IgD-negative memory B cell (primary cell): ENCODE data around the gene CHKB. TPM values are rescaled to one million over a fixed set of nuclear protein-coding genes. Genes with fewer than 3 reads are reported as not detected.

Experiments used
- H3K27ac Mint-ChIP-seq, 3 donors: one replicate each; pipeline ENCODE4 v1.8.0; 2020 to 2022; ENCODE audit warnings: mild to moderate bottlenecking in 3 of 3, mixed read lengths in 3 of 3, moderate library complexity in 1 of 3
- H3K27me3 Mint-ChIP-seq: one replicate; pipeline ENCODE4 v1.8.0; 2021; ENCODE audit warnings: mixed read lengths
- H3K36me3 Mint-ChIP-seq: one replicate; pipeline ENCODE4 v1.8.0; 2020; ENCODE audit warnings: mild to moderate bottlenecking, mixed read lengths
- H3K4me1 Mint-ChIP-seq, 3 donors: one replicate each; pipeline ENCODE4 v1.8.0; 2020 to 2022; ENCODE audit warnings: mixed read lengths in 3 of 3, mild to moderate bottlenecking in 1 of 3
- H3K4me3 Mint-ChIP-seq, 4 donors: one replicate each; pipeline ENCODE4 v1.8.0; 2020 to 2022; ENCODE audit warnings: mild to moderate bottlenecking in 4 of 4, mixed read lengths in 4 of 4, moderate library complexity in 3 of 4
- H3K9me3 Mint-ChIP-seq, 3 donors: one replicate each; pipeline ENCODE4 v1.8.0; 2020 to 2021; ENCODE audit warnings: mixed read lengths in 3 of 3, mild to moderate bottlenecking in 1 of 3
- polyA plus RNA-seq: library from polyadenylated mRNA; unstranded; fragments of 300-500 nt; fragmentation: Illumina TruSeq; gene quantifications from one replicate; pipeline ENCODE4 v1.2.3, GENCODE V29; 2021

The CHKB gene
- polyA plus RNA-seq, 1 donor from 2014 or later, result 38.6 TPM

GRCh38 chr22:50595189-50595588 lies 12.5 kb upstream of the CHKB start:
- peaks cover 0 to 3% (median 0%) of the 10 kb centered on the region in 3 donors for H3K4me1 Mint-ChIP-seq
- H3K9me3 Mint-ChIP-seq, result peaks cover 0 to 1% (median 0%) of the 10 kb centered on the region in 3 donors
- no peak overlapping the region for H3K27ac Mint-ChIP-seq
- peaks cover 6% of the 10 kb centered on the region for H3K36me3 Mint-ChIP-seq
- no peak overlapping the region for H3K4me3 Mint-ChIP-seq
- peaks cover 7% of the 10 kb centered on the region for H3K27me3 Mint-ChIP-seq

- Mint-ChIP-seq H3K27me3 (peaks cover 1% of the 10 kb centered on the region), H3K4me1 (peaks cover 4 to 5% (median 5%) of the 10 kb centered on the region in 3 donors), H3K4me3 (no peak overlapping the region), H3K27ac (no peak overlapping the region), H3K9me3 (peaks cover 0 to 1% (median 0%) of the 10 kb centered on the region in 3 donors), H3K36me3 (peaks cover 7% of the 10 kb centered on the region)
Observed at GRCh38 chr22:50587407-50587806, 4.8 kb upstream of the CHKB start.

DNA sequence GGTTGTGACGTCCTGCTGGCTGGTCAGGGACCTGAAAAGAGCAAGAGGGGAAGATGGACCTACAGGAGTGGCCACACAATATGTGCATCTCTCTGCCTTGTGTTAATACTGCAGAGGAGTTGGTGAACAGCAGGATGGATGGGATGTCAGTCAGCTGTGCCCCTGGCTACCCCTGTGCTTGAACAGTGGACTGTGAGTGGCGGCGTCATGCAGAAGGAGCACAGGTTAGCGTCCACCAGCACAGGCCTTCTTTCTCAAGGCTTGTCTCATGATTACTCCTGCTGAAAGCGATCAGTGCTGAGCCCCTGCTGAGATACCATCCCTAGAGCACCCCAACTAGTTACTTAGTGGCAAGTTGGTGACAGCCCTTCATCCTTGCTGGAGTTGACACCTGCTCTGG lies 3.8 kb upstream of the CHKB start:
- peaks cover 7% of the 10 kb centered on the region for H3K36me3 Mint-ChIP-seq
- peak overlapping the region in 1 of 4 donors; percentile 83 for H3K4me3 Mint-ChIP-seq
- no peak overlapping the region for H3K27ac Mint-ChIP-seq

DNA sequence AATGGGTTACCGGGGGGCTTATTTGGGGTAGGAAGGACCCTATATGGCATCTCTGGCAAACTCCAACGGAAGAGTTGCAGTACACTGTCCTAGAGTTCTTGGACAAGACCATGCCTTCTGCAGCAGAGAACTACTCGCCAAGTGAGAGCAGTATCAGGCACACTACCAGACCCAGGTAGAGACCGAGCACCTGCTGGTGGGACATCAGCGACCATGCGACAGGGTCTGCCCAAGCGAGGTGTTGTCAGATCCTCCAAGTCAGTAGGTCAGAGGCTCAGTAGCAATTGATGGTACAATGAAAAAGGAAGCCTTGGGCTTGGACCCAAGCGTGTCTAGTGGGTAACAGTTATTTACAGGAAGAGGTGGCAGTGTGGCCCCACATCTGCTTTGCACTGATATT lies 3.1 kb upstream of the CHKB start:
- H3K27ac Mint-ChIP-seq, result no peak overlapping the region
- peaks cover 5 to 8% (median 5%) of the 10 kb centered on the region in 3 donors for H3K4me1 Mint-ChIP-seq
- peak overlapping the region in 1 of 4 donors; percentile 83 for H3K4me3 Mint-ChIP-seq
- no peaks in the 10 kb centered on the region for H3K27me3 Mint-ChIP-seq
- peaks cover 4% of the 10 kb centered on the region for H3K36me3 Mint-ChIP-seq
- no peaks in the 10 kb centered on the region for H3K9me3 Mint-ChIP-seq

More for the DNA sequence above, 3.8 kb upstream of the CHKB start:
- Mint-ChIP-seq H3K27me3 (no peaks in the 10 kb centered on the region), H3K9me3 (peaks cover 0 to 1% (median 0%) of the 10 kb centered on the region in 3 donors), H3K4me1 (peaks cover 4 to 5% (median 5%) of the 10 kb centered on the region in 3 donors)

DNA sequence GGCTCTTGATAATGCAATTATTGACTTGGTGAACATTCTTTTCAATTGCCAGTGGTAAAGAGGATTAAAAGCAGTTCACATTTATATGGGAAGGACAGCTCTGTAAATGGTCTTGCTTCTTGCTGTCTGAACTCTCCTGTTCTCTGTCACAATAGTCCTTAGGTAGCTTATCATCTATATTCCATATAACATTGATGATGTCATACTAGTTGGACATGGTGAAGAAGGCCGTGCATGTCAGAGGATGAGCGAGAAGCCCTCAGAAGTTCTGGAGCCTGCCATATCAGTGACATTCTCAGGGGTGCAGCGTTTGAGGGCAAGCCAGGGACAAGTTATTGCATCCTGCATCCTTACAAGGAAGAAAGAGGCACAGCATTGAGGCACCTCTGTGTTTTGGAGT lies 2.6 kb upstream of the CHKB start:
- Mint-ChIP-seq H3K27ac (peak overlapping the region in 1 of 3 donors; percentile 26), H3K4me3 (peak overlapping the region in 2 of 4 donors; percentile 18 to 83), H3K27me3 (no peaks in the 10 kb centered on the region)

GRCh38 chr22:50584106-50585096 lies 1.8 kb upstream of the CHKB start:
- peaks cover 5 to 10% (median 7%) of the 10 kb centered on the region in 3 donors for H3K4me1 Mint-ChIP-seq
- H3K9me3 Mint-ChIP-seq, result no peaks in the 10 kb centered on the region
- peak overlapping the region in 2 of 4 donors; percentile 18 to 98 for H3K4me3 Mint-ChIP-seq
- peaks cover 2% of the 10 kb centered on the region for H3K36me3 Mint-ChIP-seq
- H3K27ac Mint-ChIP-seq, result peak overlapping the region in 1 of 3 donors; percentile 26
- H3K27me3 Mint-ChIP-seq, result no peaks in the 10 kb centered on the region

More for the DNA sequence above, 2.6 kb upstream of the CHKB start:
- H3K9me3 Mint-ChIP-seq, result no peaks in the 10 kb centered on the region
- peaks cover 4% of the 10 kb centered on the region for H3K36me3 Mint-ChIP-seq
- peaks cover 5 to 8% (median 5%) of the 10 kb centered on the region in 3 donors for H3K4me1 Mint-ChIP-seq

- H3K27ac Mint-ChIP-seq, result peak overlapping the region; percentile 34 to 97 (median 94)
- no peaks in the 10 kb centered on the region for H3K27me3 Mint-ChIP-seq
- no peaks in the 10 kb centered on the region for H3K9me3 Mint-ChIP-seq
- peak overlapping the region; percentile 91 to 98 (median 98) for H3K4me3 Mint-ChIP-seq
- peaks cover 5 to 10% (median 7%) of the 10 kb centered on the region in 3 donors for H3K4me1 Mint-ChIP-seq
- H3K36me3 Mint-ChIP-seq, result no peaks in the 10 kb centered on the region
Observed at GRCh38 chr22:50583294-50583861, 729 bp upstream of the CHKB start.

GRCh38 chr22:50581950-50582492 lies 628 bp downstream of the CHKB start:
- Mint-ChIP-seq H3K36me3 (peaks cover 1% of the 10 kb centered on the region), H3K27me3 (no peaks in the 10 kb centered on the region), H3K4me3 (peak overlapping the region; percentile 91 to 98 (median 98)), H3K27ac (peak overlapping the region; percentile 94 to 97 (median 96)), H3K4me1 (peaks cover 5 to 10% (median 9%) of the 10 kb centered on the region in 3 donors), H3K9me3 (no peaks in the 10 kb centered on the region)

DNA sequence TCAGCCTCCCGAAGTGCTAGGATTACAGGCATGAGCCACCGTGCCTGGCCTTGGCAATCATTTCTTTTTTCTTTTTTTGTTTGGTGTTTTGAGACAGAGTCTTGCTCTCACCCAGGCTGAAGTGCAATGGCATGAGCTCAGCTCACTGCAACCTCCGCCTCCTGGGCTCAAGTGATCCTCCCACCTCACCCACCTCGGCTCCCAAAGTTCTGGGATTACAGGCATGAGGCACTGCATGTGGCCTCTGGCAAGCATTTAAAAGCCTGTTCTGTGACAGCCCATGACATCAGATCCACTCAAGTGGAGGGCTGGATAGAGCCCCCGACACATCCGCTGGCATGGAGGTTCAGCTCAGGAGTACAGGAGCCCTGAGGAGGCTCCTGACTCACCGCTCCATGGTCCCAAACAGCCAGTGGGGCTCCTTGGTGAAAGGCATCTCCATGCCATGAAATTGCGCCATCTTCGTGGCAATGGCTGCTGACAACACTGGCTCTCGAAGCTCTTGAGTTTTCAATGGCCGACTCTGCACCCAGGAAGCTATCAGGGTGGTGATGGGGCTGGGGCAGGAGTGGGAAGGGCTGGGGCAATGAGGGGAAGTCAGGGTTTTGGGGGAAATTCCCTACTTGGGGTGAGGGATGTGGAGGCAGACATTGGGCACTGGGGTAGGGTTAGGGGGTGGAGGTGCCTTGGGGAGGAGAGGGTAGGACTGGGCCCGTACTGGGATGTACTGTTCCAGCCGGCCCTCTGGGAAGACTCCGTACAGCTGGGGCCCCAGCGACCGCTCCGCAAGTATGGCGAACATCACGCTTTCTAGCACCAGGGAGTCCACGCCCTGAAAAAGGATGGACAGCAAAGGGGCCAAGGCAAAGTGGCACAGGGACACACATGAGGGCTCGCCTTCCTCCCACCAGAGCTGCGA lies 1.4 kb downstream of the CHKB start:
- Mint-ChIP-seq H3K36me3 (peaks cover 1% of the 10 kb centered on the region), H3K27ac (peak overlapping the region in 2 of 3 donors; percentile 94 to 97), H3K27me3 (no peaks in the 10 kb centered on the region), H3K4me3 (peak overlapping the region; percentile 91 to 98 (median 98)), H3K4me1 (peaks cover 5 to 10% (median 9%) of the 10 kb centered on the region in 3 donors), H3K9me3 (no peaks in the 10 kb centered on the region)

DNA sequence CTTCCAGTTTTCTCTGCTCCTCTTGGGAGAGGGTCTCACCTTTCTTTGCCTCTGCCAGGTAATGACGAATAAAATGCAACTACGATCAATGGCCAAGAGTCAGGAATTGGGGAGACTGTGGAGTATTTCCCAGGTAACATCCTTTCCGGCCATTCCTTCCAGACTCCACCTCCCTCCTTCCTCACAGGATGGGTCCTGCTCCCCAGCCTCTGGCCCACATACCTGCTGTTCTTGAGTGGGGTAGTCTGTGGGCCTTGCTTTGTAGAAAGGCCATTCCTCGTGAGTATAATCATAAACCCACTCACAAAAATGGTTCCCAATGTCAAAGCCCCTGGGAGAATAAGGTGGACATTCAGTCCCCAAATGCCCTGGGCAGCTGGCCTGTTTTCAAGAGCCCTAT lies 2.9 kb downstream of the CHKB start:
- Mint-ChIP-seq H3K36me3 (peaks cover 1% of the 10 kb centered on the region), H3K4me3 (peak overlapping the region in 1 of 4 donors; percentile 54), H3K9me3 (no peaks in the 10 kb centered on the region), H3K27ac (peak overlapping the region in 1 of 3 donors; percentile 52), H3K4me1 (peaks cover 5 to 10% (median 9%) of the 10 kb centered on the region in 3 donors), H3K27me3 (no peaks in the 10 kb centered on the region)

DNA sequence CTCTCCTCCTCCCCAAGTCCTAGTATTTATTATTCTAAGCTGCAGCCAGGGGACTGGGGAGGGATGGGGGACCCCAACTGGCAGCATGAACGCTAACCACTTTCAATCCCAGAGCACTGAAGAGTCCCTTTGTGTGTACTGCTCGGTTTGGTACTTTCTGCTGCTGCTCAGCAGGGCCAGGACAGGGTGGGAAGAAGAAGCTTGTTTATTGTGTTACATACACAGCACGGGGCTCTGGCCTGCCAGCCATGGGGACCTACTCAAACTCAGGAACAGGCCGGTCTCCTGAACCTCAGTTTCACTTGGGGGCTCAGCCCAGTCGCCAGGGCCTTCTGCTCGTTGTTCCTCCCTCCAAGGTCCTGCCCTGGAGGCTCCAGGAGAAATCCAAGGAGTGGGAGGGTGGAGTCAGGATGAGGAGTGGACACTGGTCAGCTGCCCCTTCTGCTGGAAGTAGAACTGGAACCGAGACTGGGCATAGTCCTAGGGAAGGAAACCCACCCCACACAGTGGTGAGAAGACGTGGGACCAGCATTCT lies 3.8 kb downstream of the CHKB start:
- Mint-ChIP-seq H3K4me1 (peaks cover 5 to 10% (median 9%) of the 10 kb centered on the region in 3 donors), H3K36me3 (peaks cover 1% of the 10 kb centered on the region), H3K4me3 (no peak overlapping the region), H3K9me3 (no peaks in the 10 kb centered on the region), H3K27me3 (no peaks in the 10 kb centered on the region), H3K27ac (no peak overlapping the region)

DNA sequence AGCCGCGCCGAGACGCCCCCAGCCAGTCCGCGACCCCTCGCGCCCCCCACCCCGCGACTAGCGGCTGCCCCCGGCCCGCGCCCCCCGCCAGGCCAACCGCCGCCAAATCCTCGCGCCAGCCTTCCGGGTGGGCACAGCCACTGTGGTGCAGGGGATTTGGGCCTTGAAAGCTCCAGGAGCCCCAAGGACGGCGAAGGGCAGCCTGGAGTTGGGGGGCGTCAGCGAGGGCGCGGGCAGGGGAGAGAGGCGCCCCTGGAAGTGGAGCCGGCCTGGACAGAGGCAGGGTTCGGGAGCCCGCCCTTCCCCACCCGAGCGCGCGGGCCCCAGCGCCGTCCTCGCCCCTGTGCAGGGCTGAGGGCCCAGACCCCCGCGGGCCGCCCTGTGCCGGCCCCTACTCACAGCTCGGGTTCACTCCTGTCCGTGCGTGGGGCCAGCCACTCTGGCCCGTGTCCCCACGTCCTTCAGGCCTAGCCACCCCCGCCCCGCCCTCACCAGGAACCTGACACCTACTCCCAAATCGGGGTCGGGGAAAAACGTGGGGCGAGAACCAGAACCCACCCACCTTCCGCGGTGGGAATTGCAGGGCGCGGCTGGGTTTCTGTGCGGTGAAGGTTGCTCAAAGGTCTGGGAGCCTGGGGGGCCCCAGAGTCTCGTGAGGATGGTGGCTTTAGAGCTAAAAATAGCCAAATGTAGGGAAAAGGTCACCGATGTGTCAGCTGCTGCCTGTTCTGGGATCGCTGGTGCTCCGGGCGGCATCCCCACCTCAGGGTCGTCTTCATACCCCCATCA lies 4.5 kb downstream of the CHKB start, which contains the start of gene CPT1B:
Gene CPT1B (minus strand): TSS at position 441 of the 789 bp plus-strand sequence. CDS start 512 bp downstream, outside the sequence.
- peaks cover 1% of the 10 kb centered on the region for H3K36me3 Mint-ChIP-seq
- no peaks in the 10 kb centered on the region for H3K27me3 Mint-ChIP-seq
- no peak within 1 kb of the TSS for H3K27ac Mint-ChIP-seq
- H3K4me3 Mint-ChIP-seq, result peak within 1 kb of the TSS in 1 of 4 donors; percentile 54
- no peaks in the 10 kb centered on the region for H3K9me3 Mint-ChIP-seq
- peaks cover 3 to 8% (median 5%) of the 10 kb centered on the region in 3 donors for H3K4me1 Mint-ChIP-seq

- H3K4me3 Mint-ChIP-seq, result no peak overlapping the region
- no peaks in the 10 kb centered on the region for H3K27me3 Mint-ChIP-seq
- peaks cover 1% of the 10 kb centered on the region for H3K36me3 Mint-ChIP-seq
- H3K9me3 Mint-ChIP-seq, result no peaks in the 10 kb centered on the region
- peaks cover 1 to 6% (median 3%) of the 10 kb centered on the region in 3 donors for H3K4me1 Mint-ChIP-seq
- H3K27ac Mint-ChIP-seq, result no peak overlapping the region
Observed at GRCh38 chr22:50577697-50577986, 5.0 kb downstream of the CHKB start.
